NT2/D1 (cell line): ENCODE data around the gene OVAAL.

Experiments
- SUZ12 ChIP-seq: IDR thresholded peaks from 2 replicates; pipeline ENCODE4 v1.6.1; 2011; ENCODE audit not compliant: insufficient read length, insufficient read depth; ENCODE audit errors: extremely low read depth
- YY1 ChIP-seq: IDR thresholded peaks from 2 replicates; pipeline ENCODE4 v1.6.1; 2011; ENCODE audit not compliant: insufficient read length, insufficient read depth
- ZNF274 ChIP-seq: IDR thresholded peaks from 2 replicates; pipeline ENCODE4 v1.6.1; 2011; ENCODE audit warnings: mild to moderate bottlenecking, low read depth, low read length

- TF ChIP-seq YY1 (no peak), ZNF274 (no peak), SUZ12 (no peak)
These were observed 51.8 kb downstream of the OVAAL start for GRCh38 chr1:180610556-180611015.
